Measurements from ENCODE around the gene OR7C2.

OR7C2 gene

GRCh38 chr19:14957464-14957863 lies 16.2 kb downstream of the OR7C2 start:
- no peak for TF ChIP-seq CTCF (IDR thresholded peaks at IDR 0.05; ENCODE audit: low read depth, low read length)
- no peak overlapping the region for H3K4me3 ChIP-seq (replicated peaks in 1 of 2; ENCODE audit: low read depth in 2 of 2, low read length in 2 of 2)
- DNase-seq (ENCODE audit: low read depth in 2 of 2): no peak

GRCh38 chr19:14959263-14959662 lies 18.0 kb downstream of the OR7C2 start:
- no peak for DNase-seq (ENCODE audit: low read depth in 2 of 2)
- TF ChIP-seq CTCF (IDR thresholded peaks at IDR 0.05; ENCODE audit: low read depth, low read length): no peak
- no peak overlapping the region for H3K4me3 ChIP-seq (replicated peaks in 1 of 2; ENCODE audit: low read depth in 2 of 2, low read length in 2 of 2)

GRCh38 chr19:14961956-14962685 lies 20.8 kb downstream of the OR7C2 start:
- no peak overlapping the region for H3K4me3 ChIP-seq (replicated peaks in 1 of 2; ENCODE audit: low read depth in 2 of 2, low read length in 2 of 2)
- no peak for TF ChIP-seq CTCF (IDR thresholded peaks at IDR 0.05; ENCODE audit: low read depth, low read length)
- no peak for DNase-seq (ENCODE audit: low read depth in 2 of 2)

GRCh38 chr19:14968247-14968646 lies 27.0 kb downstream of the OR7C2 start:
- TF ChIP-seq CTCF (IDR thresholded peaks at IDR 0.05; ENCODE audit: low read depth, low read length): no peak
- no peak for DNase-seq (ENCODE audit: low read depth in 2 of 2)
- no peak overlapping the region for H3K4me3 ChIP-seq (replicated peaks in 1 of 2; ENCODE audit: low read depth in 2 of 2, low read length in 2 of 2)

- no peak overlapping the region for H3K4me3 ChIP-seq (replicated peaks in 1 of 2; ENCODE audit: low read depth in 2 of 2, low read length in 2 of 2)
- DNase-seq (ENCODE audit: low read depth in 2 of 2): no peak
- no peak for TF ChIP-seq CTCF (IDR thresholded peaks at IDR 0.05; ENCODE audit: low read depth, low read length)
These were observed 30.2 kb downstream of the OR7C2 start for GRCh38 chr19:14971474-14971873.

- H3K4me3 ChIP-seq (replicated peaks in 1 of 2; ENCODE audit: low read depth in 2 of 2, low read length in 2 of 2): no peak overlapping the region
- no peak for DNase-seq (ENCODE audit: low read depth in 2 of 2)
- no peak for TF ChIP-seq CTCF (IDR thresholded peaks at IDR 0.05; ENCODE audit: low read depth, low read length)
These were observed 31.4 kb downstream of the OR7C2 start for GRCh38 chr19:14972676-14973075.

- no peak overlapping the region for H3K4me3 ChIP-seq (replicated peaks in 1 of 2; ENCODE audit: low read depth in 2 of 2, low read length in 2 of 2)
- TF ChIP-seq CTCF (IDR thresholded peaks at IDR 0.05; ENCODE audit: low read depth, low read length): no peak
- no peak for DNase-seq (ENCODE audit: low read depth in 2 of 2)
These were observed 33.2 kb downstream of the OR7C2 start for GRCh38 chr19:14974488-14974887.
